GM12878 (cell line): Measurements from ENCODE around the gene FOXK1. TPM values are rescaled to one million over a fixed set of nuclear protein-coding genes. Genes with fewer than 3 reads are reported as not detected.

Source experiments
- ATAC-seq: fragments of 200-7000 bp; cut with Tn5 transposase; 3 replicates; pipeline ENCODE4 v1.9.1; 2020; ENCODE audit warnings: mild to moderate bottlenecking, moderate library complexity
- BruUV-seq: library from RNA; stranded (reverse); fragments of 400-500 nt; replicated peaks from 2 replicates; lab custom pipeline; 2021; lab: Mats Ljungman, UMichigan
- CTCF ChIA-PET: fragments of 300-600 bp; sonication (Branson Sonifier 250); formaldehyde crosslinking; extraction: SDS; loops from one replicate; lab custom pipeline; 2021; ENCODE audit warnings: inconsistent platforms; lab: Yijun Ruan, JAX
- POLR2A ChIA-PET: fragments of 350-600 bp; formaldehyde crosslinking; extraction: SDS; loops from one replicate; lab custom pipeline; 2021; ENCODE audit warnings: inconsistent platforms; lab: Charles Lee
- RAD21 ChIA-PET: fragments of 300-600 bp; sonication (Branson Sonifier 250); formaldehyde crosslinking; loops from one replicate; lab custom pipeline; 2023; ENCODE audit warnings: antibody characterized with exemption; ENCODE audit not compliant: unreplicated experiment; lab: Charles Lee
- SMC1A ChIA-PET: fragments of 300-600 bp; sonication (Branson Sonifier 250); formaldehyde crosslinking; loops from one replicate; lab custom pipeline; 2023; ENCODE audit not compliant: unreplicated experiment, uncharacterized antibody; lab: Charles Lee
- DNase-seq: peaks from one replicate; pipeline ENCODE4 v3.0.0-alpha.2; 2011; ENCODE audit warnings: low read depth, low spot score
- FAIRE-seq: peaks from 3 replicates; lab custom pipeline; 2011; peaks lifted over from hg19 to GRCh38; lab: Jason Lieb, UNC
- H2AFZ ChIP-seq: 2 replicates; pipeline ENCODE4 v1.6.0; 2011; ENCODE audit warnings: low read depth, low read length, control low read depth; ENCODE audit not compliant: control insufficient read depth
- H3K27ac ChIP-seq: 2 replicates; pipeline ENCODE4 v1.5.1; 2011; ENCODE audit warnings: control low read depth; ENCODE audit not compliant: control insufficient read depth, insufficient read depth
- H3K27me3 ChIP-seq, 2 experiments: replicated peaks in 1 of 2; 2 replicates each; pipeline versions ENCODE4 v1.6.0 to v1.6.1; 2011; ENCODE audit warnings: low read length in 1 of 2; ENCODE audit not compliant: control insufficient read depth in 2 of 2, insufficient read depth in 2 of 2
- H3K36me3 ChIP-seq, 2 experiments: 2 replicates each; pipeline ENCODE4 v1.5.1; 2011; ENCODE audit warnings: low read length in 1 of 2; ENCODE audit not compliant: control insufficient read depth in 2 of 2, insufficient read depth in 2 of 2
- H3K4me1 ChIP-seq: 2 replicates; pipeline ENCODE4 v1.6.1; 2011; ENCODE audit warnings: mild to moderate bottlenecking, low read length, moderate library complexity, mixed read lengths; ENCODE audit not compliant: control insufficient read depth, insufficient read depth
- H3K4me2 ChIP-seq: 2 replicates; pipeline ENCODE4 v1.6.0; 2011; ENCODE audit warnings: control low read depth; ENCODE audit not compliant: control insufficient read depth, insufficient read depth
- H3K4me3 ChIP-seq: fragments of 200-600 bp; sonication (generic); 2 replicates; pipeline ENCODE4 v1.5.1; 2016
- H3K79me2 ChIP-seq: 2 replicates; pipeline ENCODE4 v1.6.0; 2011; ENCODE audit warnings: low read length; ENCODE audit not compliant: control insufficient read depth, insufficient read depth
- H3K9ac ChIP-seq: 2 replicates; pipeline ENCODE4 v1.8.0; 2011; ENCODE audit warnings: low read length, control low read depth, mixed read lengths; ENCODE audit not compliant: control insufficient read depth, insufficient read depth
- H3K9me3 ChIP-seq: replicated peaks from 3 replicates; pipeline ENCODE4 v1.5.1; 2011; ENCODE audit warnings: mild to moderate bottlenecking, low read length; ENCODE audit not compliant: control insufficient read depth, insufficient read depth
- H4K20me1 ChIP-seq: 2 replicates; pipeline ENCODE4 v1.6.0; 2011; ENCODE audit not compliant: control insufficient read depth, insufficient read depth
- ATF3 ChIP-seq: IDR thresholded peaks from 2 replicates; pipeline ENCODE4 v1.6.1; 2011; ENCODE audit warnings: low read depth, mild to moderate bottlenecking, low read length, moderate library complexity, borderline replicate concordance; ENCODE audit errors: extremely low read depth
- CTCF ChIP-seq, 3 experiments: IDR thresholded peaks in 2 of 3; conservative IDR thresholded peaks in 1 of 3; 2 replicates each; pipeline ENCODE4 v1.5.1; 2011; ENCODE audit warnings: low read depth in 3 of 3, low read length in 3 of 3, mild to moderate bottlenecking in 3 of 3, control low read depth in 2 of 3, moderate library complexity in 2 of 3, inconsistent platforms in 1 of 3, mixed read lengths in 1 of 3; ENCODE audit not compliant: control insufficient read depth in 2 of 3, insufficient read depth in 1 of 3; ENCODE audit errors: extremely low read depth in 1 of 3
- E2F4 ChIP-seq: IDR thresholded peaks from 2 replicates; pipeline ENCODE4 v1.6.1; 2012; ENCODE audit warnings: low read depth, low read length, improper control_type of control experiment
- POLR2A ChIP-seq: IDR thresholded peaks from 2 replicates; pipeline ENCODE4 v1.6.1; 2011; ENCODE audit warnings: low read depth, mild to moderate bottlenecking, low read length
- RAD21 ChIP-seq: IDR thresholded peaks from 2 replicates; pipeline ENCODE4 v1.6.1; 2011; ENCODE audit warnings: mild to moderate bottlenecking, low read depth, low read length, moderate library complexity; ENCODE audit not compliant: insufficient read depth
- REST ChIP-seq: IDR thresholded peaks from 2 replicates; pipeline ENCODE4 v1.6.1; 2012; ENCODE audit warnings: mild to moderate bottlenecking, low read depth, low read length
- YBX1 ChIP-seq: fragments of 450-650 bp; IDR thresholded peaks from 2 replicates; pipeline ENCODE4 v1.6.1; 2016; ENCODE audit warnings: antibody characterized with exemption
- WGBS: methylation state at CpG from one replicate; pipeline ENCODE4 v1.1.6; 2016; ENCODE audit warnings: low lambda C conversion rate; ENCODE audit not compliant: insufficient replicate concordance, insufficient coverage; ENCODE audit errors: missing lambda C conversion rate; 5-methylcytosine and 5-hydroxymethylcytosine counted together
- in situ Hi-C: fragments of 300-500 bp; cut with MboI; formaldehyde crosslinking; loops from 9 replicates; pipeline ENCODE4 v1.14.3; 2018; ENCODE audit warnings: mixed read lengths
- intact Hi-C: fragments of 100-400 bp; cut with micrococcal nuclease; formaldehyde crosslinking; loops from one replicate; pipeline ENCODE4 v1.14.2; 2022; ENCODE audit not compliant: unreplicated experiment
- polyA plus RNA-seq, 11 experiments: library from polyadenylated mRNA; depleted of rRNA in 4 of 11; unstranded in 6 of 11; stranded (reverse) in 5 of 11; fragments of >200 nt; fragmentation: Nextera tagmentation in 4 of 11; fragmentation: Illumina TruSeq in 1 of 11; extraction: Ambion mirVana in 4 of 11; extraction: Trizol in 1 of 11; gene quantifications; 1 replicate in 1 of 11; 2 replicates in 10 of 11; pipeline versions ENCODE4 v1.2.1 to v1.2.3, GENCODE V29; 2011 to 2016; ENCODE audit warnings: inconsistent platforms in 2 of 11, missing spikeins in 2 of 11, low read depth in 1 of 11
- total RNA-seq, 4 experiments: library from RNA; depleted of rRNA in 3 of 4; stranded (reverse); fragments of >200 nt in 3 of 4; fragmentation: Illumina TruSeq in 1 of 4; extraction: Trizol in 1 of 4; gene quantifications; 2 replicates each; pipeline versions ENCODE4 v1.2.1 to v1.2.3, GENCODE V29; 2013 to 2021

The FOXK1 gene
- total and polyA plus RNA-seq, 10 of the 15 experiments (the other 5 are each of a cell fraction or from before 2014, with no cell fraction given) = 0.24 to 31.8 (median 4.5) TPM

GRCh38 chr7:4765776-4766490, 83.8 kb downstream of the FOXK1 start:
- no peaks in the 10 kb centered on the region for H4K20me1 ChIP-seq
- ChIA-PET RAD21 (no interaction called here), CTCF (no interaction called here), POLR2A (interaction anchor here (0.5 kb wide), 1 partner anchor 130 kb away, joined by 3 read pairs; no protein-coding TSS in a partner anchor), SMC1A (no interaction called here)
- FAIRE-seq (no peak), DNase-seq (no peak), ATAC-seq (no peak)
- H3K4me2 ChIP-seq = no peak overlapping the region
- TF ChIP-seq ATF3 = no peak
- TF ChIP-seq REST = no peak
- TF ChIP-seq CTCF (IDR thresholded peaks at IDR 0.05 in 2 of 3, conservative IDR thresholded peaks at IDR 0.05 in 1 of 3; ENCODE audit: control insufficient read depth in 2 of 3, extremely low read depth in 1 of 3, insufficient read depth in 1 of 3, low read depth in 3 of 3, low read length in 3 of 3) = 0 out of 6 replicates have a peak, but pooled peaks of 1 of the 3 experiments have one; percentile 17
- TF ChIP-seq RAD21 = no peak
- no peak for TF ChIP-seq YBX1
- 0 out of 2 replicates have a peak, but pooled peaks have one; percentile 10 for TF ChIP-seq POLR2A
- TF ChIP-seq E2F4 = no peak
- H3K36me3 ChIP-seq = peaks cover 6 to 11% of the 10 kb centered on the region in 2 experiments; a peak in 3 of 4 replicates
- no peaks in the 10 kb centered on the region for H3K27me3 ChIP-seq
- no TSS peak for BruUV-seq
- 95% methylated on average over 23 of the region's 23 CpGs for WGBS
- no peak overlapping the region for H2AFZ ChIP-seq
- no peaks in the 10 kb centered on the region for H3K9me3 ChIP-seq
- no peaks in the 10 kb centered on the region for H3K79me2 ChIP-seq
- H3K4me3 ChIP-seq = no peak overlapping the region
- H3K4me1 ChIP-seq = no peaks in the 10 kb centered on the region
- H3K27ac ChIP-seq = no peak overlapping the region
- in situ Hi-C loops (no loop called here), intact Hi-C loops (no loop called here)
- no peak overlapping the region for H3K9ac ChIP-seq
